ENCODE results near the gene ENPP7. TPM values are rescaled to one million over a fixed set of nuclear protein-coding genes. Genes with fewer than 3 reads are reported as not detected.
"Not testable (repeated sequence)": the region's sequence is repeated elsewhere in the genome, so short reads cannot be mapped to it uniquely, and the experiment has no call there.

Gene ENPP7
- polyA plus RNA-seq, 5 donors: not detected

DNA sequence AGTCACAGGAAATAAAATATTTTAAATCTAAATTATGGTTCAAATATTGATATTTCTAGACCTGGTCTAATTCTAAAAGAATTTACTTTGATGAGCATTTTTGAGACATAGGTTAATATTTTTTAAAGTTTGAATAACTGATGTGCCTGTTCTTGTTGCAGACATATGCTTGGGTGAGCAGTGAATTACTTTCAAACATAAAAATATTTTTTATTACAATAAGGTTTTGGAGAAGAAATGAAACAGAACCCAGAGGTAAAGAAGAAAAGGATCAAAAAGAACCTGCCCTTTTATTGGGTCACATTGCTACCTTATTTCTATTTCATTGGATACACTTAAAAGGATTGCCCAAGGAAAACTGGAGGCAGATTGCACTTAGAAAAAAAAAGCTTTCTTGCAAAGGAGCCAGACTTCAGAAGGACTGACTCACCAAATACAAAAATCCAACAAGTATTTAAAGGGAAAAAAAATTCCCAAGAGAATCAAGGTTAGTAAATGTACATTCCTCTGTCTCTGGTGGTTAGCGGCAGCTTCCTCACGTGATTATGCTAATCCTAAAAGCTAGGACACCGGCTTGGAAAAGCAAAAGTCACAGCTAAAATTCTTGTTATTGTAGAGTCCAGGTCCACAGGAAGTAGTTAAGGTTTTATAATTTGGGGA, 18.5 kb downstream of the ENPP7 start:
- DNase-seq: no peak

DNA sequence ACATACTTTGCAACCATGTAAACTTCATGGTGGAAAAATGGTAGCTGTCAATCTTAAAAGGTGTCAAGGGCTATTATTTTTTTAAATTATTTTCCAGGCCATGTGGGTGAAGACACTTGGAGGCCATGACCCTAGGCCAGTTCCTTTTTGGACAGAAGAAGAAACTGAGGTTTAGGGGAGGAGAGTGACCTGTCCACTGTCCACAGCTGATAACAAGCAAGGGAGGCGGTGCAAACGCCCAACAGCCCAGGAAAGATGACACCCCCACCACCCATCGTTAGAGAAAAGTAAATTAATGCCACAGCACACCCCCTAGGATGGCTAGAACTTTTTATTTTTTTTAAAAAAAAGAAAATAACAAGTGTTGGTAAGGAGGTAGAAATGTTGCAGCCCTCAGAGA, 19.2 kb downstream of the ENPP7 start:
- DNase-seq: no peak

GRCh38 chr17:79750650-79751545, 20.2 kb downstream of the ENPP7 start:
- no peak for DNase-seq

GRCh38 chr17:79752175-79752574, 21.4 kb downstream of the ENPP7 start:
- no peak for DNase-seq

GRCh38 chr17:79754370-79754769, 23.6 kb downstream of the ENPP7 start:
- no peak for DNase-seq

- DNase-seq: not testable (repeated sequence)
Observed at GRCh38 chr17:79754903-79755302, 24.2 kb downstream of the ENPP7 start.

- no peak for DNase-seq
Observed at GRCh38 chr17:79755591-79755990, 24.8 kb downstream of the ENPP7 start.

DNA sequence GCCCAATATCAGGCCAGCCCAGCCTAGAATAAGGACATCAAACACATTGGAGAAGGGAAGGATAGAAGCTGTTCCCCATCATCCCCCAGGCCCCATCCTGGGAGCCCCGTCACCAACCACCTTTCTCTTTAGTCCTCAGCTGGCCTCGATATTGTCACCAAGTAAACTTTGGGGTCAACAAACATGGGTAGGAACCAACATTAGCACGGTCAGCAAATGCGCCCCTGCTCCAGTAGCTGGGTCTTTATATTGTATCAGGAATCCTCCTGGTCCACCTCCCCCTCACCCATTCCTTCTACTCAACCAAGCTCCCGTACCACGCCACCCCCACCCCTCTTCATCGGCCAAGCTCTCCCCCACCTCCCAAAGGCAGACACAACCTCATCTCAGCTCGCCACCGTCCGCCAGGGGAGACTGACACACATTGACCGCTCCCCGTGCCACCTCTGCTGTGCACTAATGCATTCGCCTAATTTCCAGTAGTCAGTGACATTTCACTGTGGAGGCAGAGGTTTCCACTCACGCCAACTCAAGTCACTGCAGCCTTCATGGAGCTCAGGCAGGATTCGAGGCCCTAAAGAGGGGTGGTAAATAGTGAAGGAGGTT, 26.5 kb downstream of the ENPP7 start:
- DNase-seq: no peak

DNA sequence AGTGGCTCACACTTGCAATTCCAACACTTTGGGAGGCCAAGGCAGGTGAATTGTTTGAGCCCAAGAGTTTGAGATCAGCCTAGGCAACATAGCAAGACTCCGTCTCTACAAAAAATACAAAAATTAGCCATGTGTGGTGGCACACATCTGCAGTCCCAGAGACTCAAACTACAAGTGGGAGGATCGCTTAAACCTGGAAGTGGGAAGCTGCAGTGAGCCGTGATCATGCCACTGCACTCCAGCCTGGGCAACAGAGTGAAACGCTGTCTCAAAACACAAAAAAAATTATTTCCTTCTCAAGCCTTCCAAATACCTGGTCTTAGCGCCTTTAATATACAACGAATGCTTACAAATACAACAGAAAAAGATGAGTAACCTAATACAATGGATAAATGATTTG, 27.5 kb downstream of the ENPP7 start:
- DNase-seq: no peak

DNA sequence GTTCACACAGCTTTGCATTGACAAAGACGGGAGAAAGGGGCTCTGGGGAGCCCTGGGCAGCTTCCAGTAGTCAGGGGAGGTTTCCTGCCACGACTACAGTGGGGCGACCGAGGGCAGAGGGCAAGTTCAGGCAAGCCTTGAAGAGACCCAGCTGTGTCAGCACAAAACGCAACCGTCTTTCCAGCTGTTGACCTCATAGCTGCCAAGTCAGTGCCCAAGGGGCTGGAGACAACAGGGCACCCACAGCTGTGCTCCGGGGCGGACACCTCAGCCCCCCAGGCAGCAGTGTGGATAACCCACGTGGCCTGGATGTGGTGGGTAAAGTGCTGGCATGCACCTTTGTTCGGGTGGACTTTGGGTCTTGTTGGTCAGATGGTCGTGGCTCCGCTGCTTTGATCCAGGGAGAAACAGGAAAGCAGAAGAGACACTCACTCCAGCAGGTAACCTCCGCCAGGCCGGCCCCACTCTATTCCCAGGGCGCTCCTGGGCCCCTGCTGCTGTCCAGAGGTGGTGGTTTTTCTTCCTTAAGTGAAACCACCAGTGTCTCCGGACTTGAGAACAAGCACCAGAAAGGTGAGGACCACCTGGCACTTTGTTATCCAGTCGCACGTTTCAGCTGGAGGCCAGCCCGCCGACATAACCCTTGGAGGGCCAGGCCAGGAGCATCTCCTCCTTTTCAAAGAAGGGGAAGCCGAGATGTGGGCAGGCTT, 29.6 kb downstream of the ENPP7 start:
- DNase-seq: no peak

- no peak for DNase-seq
Observed at GRCh38 chr17:79761894-79762589, 31.3 kb downstream of the ENPP7 start.

DNA sequence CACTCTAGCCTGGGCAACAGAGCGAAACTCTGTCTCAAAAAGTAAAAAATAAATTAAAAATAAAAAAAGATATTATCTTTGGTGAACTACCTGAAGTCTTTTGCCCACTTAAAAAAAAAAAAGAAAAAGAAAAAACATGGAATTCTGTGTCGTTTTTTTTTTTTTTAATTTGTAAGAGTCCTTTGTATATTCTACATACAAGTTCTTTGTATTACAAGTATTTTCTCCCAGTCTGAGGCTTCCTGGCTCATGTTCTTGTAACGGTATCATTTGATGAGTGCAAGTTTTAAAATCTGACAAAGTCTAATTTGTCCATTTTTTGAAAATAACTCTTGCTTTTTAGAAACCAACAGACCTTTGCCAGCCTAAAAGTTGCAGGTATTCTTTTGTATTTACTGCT, 35.0 kb downstream of the ENPP7 start:
- DNase-seq: no peak

- no peak for DNase-seq
Observed at GRCh38 chr17:79769570-79770506, 39.1 kb downstream of the ENPP7 start.

DNA sequence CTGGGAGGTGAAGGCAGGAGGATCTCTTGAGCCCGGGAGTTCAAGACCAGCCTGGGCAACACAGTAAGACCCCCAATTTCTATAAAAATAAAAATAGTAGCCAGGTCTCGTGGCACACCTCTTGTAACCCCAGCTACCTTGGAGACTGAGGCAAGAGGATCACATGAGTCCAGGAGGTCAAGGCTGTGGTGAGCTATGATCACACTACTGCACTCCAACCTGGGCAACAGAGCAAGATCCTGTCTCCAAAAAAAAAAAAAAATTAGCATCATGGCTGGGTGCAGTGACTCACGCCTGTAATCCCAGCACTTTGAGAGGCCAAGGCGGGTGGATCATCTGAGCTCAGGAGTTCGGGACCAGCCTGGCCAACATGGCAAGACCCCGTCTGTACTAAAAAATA, 40.5 kb downstream of the ENPP7 start:
- no peak for DNase-seq

- DNase-seq: not testable (repeated sequence)
Observed at GRCh38 chr17:79772726-79773125, 42.0 kb downstream of the ENPP7 start.

DNA sequence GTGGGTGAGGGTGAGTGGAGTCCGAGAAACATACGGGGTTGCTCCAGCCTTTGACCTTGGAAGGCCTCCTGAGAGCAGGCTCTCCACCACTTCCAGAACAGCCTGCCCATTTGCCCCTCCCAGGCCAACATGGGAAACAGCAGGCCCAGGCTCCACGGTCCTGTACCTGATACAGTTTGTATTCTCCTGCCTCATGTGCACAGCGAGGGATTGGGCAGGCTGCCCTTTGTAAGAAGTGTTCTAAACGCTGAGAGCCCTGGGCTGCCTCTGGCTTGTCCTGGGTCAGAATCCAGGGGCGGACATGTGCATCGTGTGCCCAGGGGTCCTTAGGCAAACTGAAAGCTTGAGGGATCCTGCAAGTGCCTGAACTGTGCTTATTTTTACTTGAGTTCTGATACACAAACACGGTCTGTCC, 43.8 kb downstream of the ENPP7 start:
- DNase-seq: no peak

GRCh38 chr17:79775632-79776031, 44.9 kb downstream of the ENPP7 start:
- DNase-seq: no peak

- DNase-seq: no peak
Observed at GRCh38 chr17:79776376-79777119, 45.8 kb downstream of the ENPP7 start.

DNA sequence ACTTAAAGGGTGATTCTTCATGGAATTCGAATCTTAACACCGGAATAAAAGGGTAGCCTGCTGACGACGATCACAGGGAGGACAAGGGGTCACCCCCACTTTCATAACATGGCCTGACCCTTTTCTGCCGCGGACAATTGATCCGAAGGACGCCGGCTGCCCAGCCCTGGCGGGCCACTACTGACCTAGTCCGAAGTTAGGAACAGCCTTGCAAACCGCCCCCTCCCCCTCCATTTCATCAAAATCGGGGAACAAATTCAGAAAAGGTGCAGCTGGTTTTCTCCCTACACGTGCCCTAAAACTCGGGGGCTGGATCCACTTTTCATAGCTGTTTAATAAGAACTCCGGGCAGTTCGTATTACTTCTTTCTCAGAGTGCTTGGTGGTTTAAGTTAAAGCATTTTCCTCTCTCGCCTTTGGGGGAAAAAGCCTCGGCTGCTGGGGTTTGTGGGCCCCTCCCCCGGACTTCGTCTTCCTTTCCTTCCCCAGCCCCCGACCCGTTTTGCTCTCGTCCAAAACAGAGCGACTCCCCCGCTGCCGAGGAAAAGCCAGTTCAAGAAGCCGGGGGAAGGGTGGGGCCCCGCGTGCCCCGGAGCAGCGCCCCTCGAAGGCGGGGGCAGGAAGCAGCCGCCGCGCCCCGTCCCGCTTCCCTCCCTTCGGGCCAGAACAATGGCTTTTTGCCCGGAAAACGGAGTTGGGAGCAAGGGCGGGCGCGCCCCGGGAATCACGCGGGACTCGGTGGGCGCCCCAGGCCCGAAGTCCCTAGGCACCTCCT, 46.6 kb downstream of the ENPP7 start:
- peak; percentile 78 to 79 for DNase-seq

Data from right lung (tissue), 5 donors.